GM18517 (cell line): Measurements from ENCODE around the gene IZUMO1.
"Not testable (repeated sequence)": the region's sequence is repeated elsewhere in the genome, so short reads cannot be mapped to it uniquely, and the experiment has no call there.

ENCODE experiments used
- ATAC-seq: cut with Tn5 transposase; IDR thresholded peaks from one replicate; pipeline ENCODE4 v1.9.1; 2021; ENCODE audit warnings: mild to moderate bottlenecking, moderate library complexity; ENCODE audit not compliant: unreplicated experiment

Gene IZUMO1

GRCh38 chr19:48738557-48739403, 7.9 kb downstream of the IZUMO1 start:
- ATAC-seq, result no peak

GRCh38 chr19:48737360-48737998, 9.2 kb downstream of the IZUMO1 start:
- no peak for ATAC-seq

GRCh38 chr19:48735031-48735615, 11.6 kb downstream of the IZUMO1 start:
- no peak for ATAC-seq

- ATAC-seq, result no peak
Measured at GRCh38 chr19:48734625-48735024, 12.1 kb downstream of the IZUMO1 start.

- ATAC-seq, result no peak
Measured at GRCh38 chr19:48731452-48731851, 15.3 kb downstream of the IZUMO1 start.

GRCh38 chr19:48728911-48729664, 17.6 kb downstream of the IZUMO1 start:
- ATAC-seq, result no peak

- no peak for ATAC-seq
Measured at GRCh38 chr19:48726556-48726955, 20.2 kb downstream of the IZUMO1 start.

- no peak for ATAC-seq
Measured at GRCh38 chr19:48724796-48725753, 21.6 kb downstream of the IZUMO1 start.

GRCh38 chr19:48722196-48722708, 24.5 kb downstream of the IZUMO1 start:
- no peak for ATAC-seq

GRCh38 chr19:48720613-48721296, 26.0 kb downstream of the IZUMO1 start:
- ATAC-seq, result peak; percentile 75

GRCh38 chr19:48720251-48720612, 26.5 kb downstream of the IZUMO1 start:
- peak; percentile 19 for ATAC-seq

GRCh38 chr19:48719263-48720171, 27.2 kb downstream of the IZUMO1 start, which contains the start of gene MAMSTR:
Gene MAMSTR, minus strand, starts transcription at chr19:48719725. Its CDS starts 694 bp downstream, at chr19:48719031.
- ATAC-seq, result no peak

GRCh38 chr19:48718711-48719231, 27.9 kb downstream of the IZUMO1 start:
- no peak for ATAC-seq

- not testable (repeated sequence) for ATAC-seq
Measured at GRCh38 chr19:48718106-48718505, 28.6 kb downstream of the IZUMO1 start.

- no peak for ATAC-seq
Measured at GRCh38 chr19:48716562-48717291, 30.0 kb downstream of the IZUMO1 start.

- no peak for ATAC-seq
Measured at GRCh38 chr19:48715681-48716171, 31.0 kb downstream of the IZUMO1 start.
